ENCODE data around the gene MACROD2. TPM values are rescaled to one million over a fixed set of nuclear protein-coding genes. Genes with fewer than 3 reads are reported as not detected.

The MACROD2 gene
- total RNA-seq, 1 donor = 1.3 TPM

DNA sequence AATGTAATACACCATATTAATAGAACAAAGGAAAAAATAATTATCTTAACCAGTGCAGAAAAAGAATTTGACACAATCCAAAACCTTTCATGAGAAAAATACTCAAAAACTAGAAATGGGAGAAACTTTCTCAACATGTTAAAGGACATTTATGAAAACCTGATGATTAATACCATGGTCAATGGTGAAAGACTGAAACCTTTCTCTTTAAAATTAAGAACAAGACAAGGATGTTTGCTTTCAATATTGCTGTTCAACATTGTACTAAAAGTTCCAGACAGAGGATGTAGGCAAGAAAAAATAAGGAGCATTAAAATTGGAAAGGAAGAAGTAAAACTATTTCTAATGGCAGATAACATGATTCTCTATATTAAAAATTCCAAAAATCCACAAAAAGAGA lies 1323.4 kb downstream of the MACROD2 start:
- no peak overlapping the region for H3K4me3 ChIP-seq (ENCODE audit: low read depth, low read length)
- DNase-seq (ENCODE audit: low read depth) = no peak
- no peak for TF ChIP-seq CTCF (IDR thresholded peaks at IDR 0.05; ENCODE audit: insufficient read depth, low read length)

DNA sequence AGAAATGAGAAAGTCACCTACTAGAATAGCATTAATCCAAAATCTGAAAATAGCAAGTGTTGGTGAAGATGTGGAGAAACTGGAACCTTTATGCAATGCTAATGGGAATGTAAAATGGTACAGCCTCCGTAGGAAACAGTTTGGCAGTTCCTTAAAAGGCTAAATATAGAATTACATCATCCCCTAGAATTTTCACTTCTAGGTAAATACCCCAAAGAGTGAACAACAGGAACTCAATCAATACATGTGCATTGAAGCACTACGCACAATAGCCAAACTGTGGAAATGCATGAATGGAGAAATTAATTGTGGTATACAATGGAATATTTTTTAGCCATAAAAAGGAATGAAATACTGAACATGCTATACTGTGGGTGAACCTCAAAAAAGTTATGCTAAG lies 1324.1 kb downstream of the MACROD2 start:
- no peak for DNase-seq (ENCODE audit: low read depth)
- H3K4me3 ChIP-seq (ENCODE audit: low read depth, low read length) = no peak overlapping the region
- no peak for TF ChIP-seq CTCF (IDR thresholded peaks at IDR 0.05; ENCODE audit: insufficient read depth, low read length)

DNA sequence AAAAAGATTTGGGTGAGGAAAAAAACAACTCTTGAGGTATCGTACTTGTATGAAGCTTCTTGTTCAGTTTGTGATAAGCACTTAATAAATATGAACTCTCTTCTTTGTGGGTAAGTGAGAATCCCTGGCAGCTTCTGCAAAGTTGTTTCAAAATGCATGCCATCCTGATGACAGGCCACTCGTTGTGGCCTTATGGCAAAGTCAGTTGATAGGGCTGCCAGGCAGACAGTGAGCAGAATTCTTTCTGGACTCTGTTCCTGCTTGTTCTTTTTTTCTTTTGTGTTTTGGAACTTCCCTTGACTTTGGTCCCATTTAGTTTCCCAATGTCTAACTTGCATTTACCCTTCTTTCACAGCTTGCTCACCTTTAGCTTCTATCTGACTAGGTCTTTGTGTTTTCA lies 1325.6 kb downstream of the MACROD2 start:
- TF ChIP-seq CTCF (IDR thresholded peaks at IDR 0.05; ENCODE audit: insufficient read depth, low read length) = no peak

GRCh38 chr20:15327123-15327522 lies 1331.8 kb downstream of the MACROD2 start:
- no peak for DNase-seq (ENCODE audit: low read depth)
- TF ChIP-seq CTCF (IDR thresholded peaks at IDR 0.05; ENCODE audit: insufficient read depth, low read length) = no peak
- H3K4me3 ChIP-seq (ENCODE audit: low read depth, low read length) = no peak overlapping the region

More for the DNA sequence above, 1325.6 kb downstream of the MACROD2 start:
- no peak for DNase-seq (ENCODE audit: low read depth)
- H3K4me3 ChIP-seq (ENCODE audit: low read depth, low read length) = no peak overlapping the region

- no peak overlapping the region for H3K4me3 ChIP-seq (ENCODE audit: low read depth, low read length)
- DNase-seq (ENCODE audit: low read depth) = no peak
- TF ChIP-seq CTCF (IDR thresholded peaks at IDR 0.05; ENCODE audit: insufficient read depth, low read length) = no peak
These were observed 1332.8 kb downstream of the MACROD2 start for GRCh38 chr20:15328084-15328483.

DNA sequence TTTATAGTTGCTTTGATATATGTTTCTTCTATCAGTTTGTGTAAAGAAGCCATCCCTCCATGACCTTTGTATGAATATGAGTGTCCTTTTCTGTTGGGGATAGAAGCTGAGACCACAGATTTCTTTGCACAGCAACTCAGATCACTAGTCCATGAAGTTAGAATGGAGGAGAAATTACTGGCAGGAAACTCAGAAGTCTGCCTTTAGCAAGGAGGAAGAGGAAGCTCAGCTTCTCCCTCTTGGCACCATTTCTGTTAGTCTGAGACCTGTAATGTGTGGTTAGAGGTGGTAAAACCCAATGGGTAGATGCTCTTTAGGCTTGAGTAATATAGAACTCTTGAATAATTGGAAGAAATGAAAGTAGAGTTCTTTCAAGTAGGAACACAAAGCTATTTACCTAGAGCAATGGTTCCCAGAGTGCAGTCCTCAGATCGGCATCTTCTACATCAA lies 1337.4 kb downstream of the MACROD2 start:
- TF ChIP-seq CTCF (IDR thresholded peaks at IDR 0.05; ENCODE audit: insufficient read depth, low read length) = no peak
- H3K4me3 ChIP-seq (ENCODE audit: low read depth, low read length) = no peak overlapping the region
- DNase-seq (ENCODE audit: low read depth) = no peak

GRCh38 chr20:15333170-15333569 lies 1337.9 kb downstream of the MACROD2 start:
- no peak for TF ChIP-seq CTCF (IDR thresholded peaks at IDR 0.05; ENCODE audit: insufficient read depth, low read length)
- no peak overlapping the region for H3K4me3 ChIP-seq (ENCODE audit: low read depth, low read length)

More at GRCh38 chr20:15333170-15333569, 1337.9 kb downstream of the MACROD2 start:
- DNase-seq (ENCODE audit: low read depth) = no peak
